ENCODE measurements around the gene SORBS1.

Gene SORBS1

DNA sequence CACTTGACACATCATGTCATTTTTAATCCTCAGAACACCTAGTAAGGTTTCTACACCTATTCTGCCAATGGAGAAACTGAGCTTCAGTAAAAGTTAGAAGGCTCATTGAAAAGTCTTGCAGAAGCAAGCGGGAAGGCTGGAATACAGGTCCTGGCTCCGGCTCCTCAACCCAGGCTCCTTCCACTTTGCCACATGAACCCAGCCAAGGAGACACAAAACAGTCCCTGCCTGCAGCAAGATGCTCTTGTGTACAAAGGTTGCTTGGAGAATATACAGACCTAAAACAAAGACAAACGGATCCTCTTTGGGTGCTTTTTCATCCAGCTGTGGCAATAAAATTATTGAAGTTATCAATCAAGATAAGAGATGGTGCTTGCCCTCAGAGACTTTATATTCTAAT is 106.8 kb downstream of the SORBS1 start:
- no peak for ATAC-seq
- TF ChIP-seq ZNF8 (CRISPR knock-in tag; IDR thresholded peaks at IDR 0.05) (no peak), SNAI2 (CRISPR knock-in tag; IDR thresholded peaks at IDR 0.05) (no peak), ZFP3 (CRISPR knock-in tag; IDR thresholded peaks at IDR 0.05) (no peak), GLIS3 (CRISPR knock-in tag; IDR thresholded peaks at IDR 0.05) (no peak), CSRNP3 (CRISPR knock-in tag; IDR thresholded peaks at IDR 0.05) (no peak), ZNF565 (CRISPR knock-in tag; conservative IDR thresholded peaks at IDR 0.05; ENCODE audit: low read depth) (no peak), BACH2 (CRISPR knock-in tag; IDR thresholded peaks at IDR 0.05; ENCODE audit: borderline replicate concordance) (no peak), ARNTL (CRISPR knock-in tag; IDR thresholded peaks at IDR 0.05; ENCODE audit: borderline replicate concordance, low read depth) (no peak), ZFP30 (CRISPR knock-in tag; IDR thresholded peaks at IDR 0.05) (no peak), RARB (CRISPR knock-in tag; IDR thresholded peaks at IDR 0.05) (no peak), CSDC2 (CRISPR knock-in tag; IDR thresholded peaks at IDR 0.05) (no peak), OSR1 (CRISPR knock-in tag; IDR thresholded peaks at IDR 0.05) (no peak), ISL1 (CRISPR knock-in tag; IDR thresholded peaks at IDR 0.05) (no peak), ESRRG (CRISPR knock-in tag; IDR thresholded peaks at IDR 0.05) (no peak)
- TF ChIP-seq, protein P1, sequence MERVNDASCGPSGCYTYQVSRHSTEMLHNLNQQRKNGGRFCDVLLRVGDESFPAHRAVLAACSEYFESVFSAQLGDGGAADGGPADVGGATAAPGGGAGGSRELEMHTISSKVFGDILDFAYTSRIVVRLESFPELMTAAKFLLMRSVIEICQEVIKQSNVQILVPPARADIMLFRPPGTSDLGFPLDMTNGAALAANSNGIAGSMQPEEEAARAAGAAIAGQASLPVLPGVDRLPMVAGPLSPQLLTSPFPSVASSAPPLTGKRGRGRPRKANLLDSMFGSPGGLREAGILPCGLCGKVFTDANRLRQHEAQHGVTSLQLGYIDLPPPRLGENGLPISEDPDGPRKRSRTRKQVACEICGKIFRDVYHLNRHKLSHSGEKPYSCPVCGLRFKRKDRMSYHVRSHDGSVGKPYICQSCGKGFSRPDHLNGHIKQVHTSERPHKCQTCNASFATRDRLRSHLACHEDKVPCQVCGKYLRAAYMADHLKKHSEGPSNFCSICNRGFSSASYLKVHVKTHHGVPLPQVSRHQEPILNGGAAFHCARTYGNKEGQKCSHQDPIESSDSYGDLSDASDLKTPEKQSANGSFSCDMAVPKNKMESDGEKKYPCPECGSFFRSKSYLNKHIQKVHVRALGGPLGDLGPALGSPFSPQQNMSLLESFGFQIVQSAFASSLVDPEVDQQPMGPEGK (CRISPR knock-in tag; IDR thresholded peaks at IDR 0.05; ENCODE audit: borderline replicate concordance), result no peak
- TF ChIP-seq, protein P2, sequence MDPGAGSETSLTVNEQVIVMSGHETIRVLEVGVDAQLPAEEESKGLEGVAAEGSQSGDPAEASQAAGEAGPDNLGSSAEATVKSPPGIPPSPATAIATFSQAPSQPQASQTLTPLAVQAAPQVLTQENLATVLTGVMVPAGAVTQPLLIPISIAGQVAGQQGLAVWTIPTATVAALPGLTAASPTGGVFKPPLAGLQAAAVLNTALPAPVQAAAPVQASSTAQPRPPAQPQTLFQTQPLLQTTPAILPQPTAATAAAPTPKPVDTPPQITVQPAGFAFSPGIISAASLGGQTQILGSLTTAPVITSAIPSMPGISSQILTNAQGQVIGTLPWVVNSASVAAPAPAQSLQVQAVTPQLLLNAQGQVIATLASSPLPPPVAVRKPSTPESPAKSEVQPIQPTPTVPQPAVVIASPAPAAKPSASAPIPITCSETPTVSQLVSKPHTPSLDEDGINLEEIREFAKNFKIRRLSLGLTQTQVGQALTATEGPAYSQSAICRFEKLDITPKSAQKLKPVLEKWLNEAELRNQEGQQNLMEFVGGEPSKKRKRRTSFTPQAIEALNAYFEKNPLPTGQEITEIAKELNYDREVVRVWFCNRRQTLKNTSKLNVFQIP (CRISPR knock-in tag; IDR thresholded peaks at IDR 0.05; ENCODE audit: borderline replicate concordance, low read depth), result no peak
- TF ChIP-seq, protein P3, sequence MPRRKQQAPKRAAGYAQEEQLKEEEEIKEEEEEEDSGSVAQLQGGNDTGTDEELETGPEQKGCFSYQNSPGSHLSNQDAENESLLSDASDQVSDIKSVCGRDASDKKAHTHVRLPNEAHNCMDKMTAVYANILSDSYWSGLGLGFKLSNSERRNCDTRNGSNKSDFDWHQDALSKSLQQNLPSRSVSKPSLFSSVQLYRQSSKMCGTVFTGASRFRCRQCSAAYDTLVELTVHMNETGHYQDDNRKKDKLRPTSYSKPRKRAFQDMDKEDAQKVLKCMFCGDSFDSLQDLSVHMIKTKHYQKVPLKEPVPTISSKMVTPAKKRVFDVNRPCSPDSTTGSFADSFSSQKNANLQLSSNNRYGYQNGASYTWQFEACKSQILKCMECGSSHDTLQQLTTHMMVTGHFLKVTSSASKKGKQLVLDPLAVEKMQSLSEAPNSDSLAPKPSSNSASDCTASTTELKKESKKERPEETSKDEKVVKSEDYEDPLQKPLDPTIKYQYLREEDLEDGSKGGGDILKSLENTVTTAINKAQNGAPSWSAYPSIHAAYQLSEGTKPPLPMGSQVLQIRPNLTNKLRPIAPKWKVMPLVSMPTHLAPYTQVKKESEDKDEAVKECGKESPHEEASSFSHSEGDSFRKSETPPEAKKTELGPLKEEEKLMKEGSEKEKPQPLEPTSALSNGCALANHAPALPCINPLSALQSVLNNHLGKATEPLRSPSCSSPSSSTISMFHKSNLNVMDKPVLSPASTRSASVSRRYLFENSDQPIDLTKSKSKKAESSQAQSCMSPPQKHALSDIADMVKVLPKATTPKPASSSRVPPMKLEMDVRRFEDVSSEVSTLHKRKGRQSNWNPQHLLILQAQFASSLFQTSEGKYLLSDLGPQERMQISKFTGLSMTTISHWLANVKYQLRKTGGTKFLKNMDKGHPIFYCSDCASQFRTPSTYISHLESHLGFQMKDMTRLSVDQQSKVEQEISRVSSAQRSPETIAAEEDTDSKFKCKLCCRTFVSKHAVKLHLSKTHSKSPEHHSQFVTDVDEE (CRISPR knock-in tag; IDR thresholded peaks at IDR 0.05), result no peak

DNA sequence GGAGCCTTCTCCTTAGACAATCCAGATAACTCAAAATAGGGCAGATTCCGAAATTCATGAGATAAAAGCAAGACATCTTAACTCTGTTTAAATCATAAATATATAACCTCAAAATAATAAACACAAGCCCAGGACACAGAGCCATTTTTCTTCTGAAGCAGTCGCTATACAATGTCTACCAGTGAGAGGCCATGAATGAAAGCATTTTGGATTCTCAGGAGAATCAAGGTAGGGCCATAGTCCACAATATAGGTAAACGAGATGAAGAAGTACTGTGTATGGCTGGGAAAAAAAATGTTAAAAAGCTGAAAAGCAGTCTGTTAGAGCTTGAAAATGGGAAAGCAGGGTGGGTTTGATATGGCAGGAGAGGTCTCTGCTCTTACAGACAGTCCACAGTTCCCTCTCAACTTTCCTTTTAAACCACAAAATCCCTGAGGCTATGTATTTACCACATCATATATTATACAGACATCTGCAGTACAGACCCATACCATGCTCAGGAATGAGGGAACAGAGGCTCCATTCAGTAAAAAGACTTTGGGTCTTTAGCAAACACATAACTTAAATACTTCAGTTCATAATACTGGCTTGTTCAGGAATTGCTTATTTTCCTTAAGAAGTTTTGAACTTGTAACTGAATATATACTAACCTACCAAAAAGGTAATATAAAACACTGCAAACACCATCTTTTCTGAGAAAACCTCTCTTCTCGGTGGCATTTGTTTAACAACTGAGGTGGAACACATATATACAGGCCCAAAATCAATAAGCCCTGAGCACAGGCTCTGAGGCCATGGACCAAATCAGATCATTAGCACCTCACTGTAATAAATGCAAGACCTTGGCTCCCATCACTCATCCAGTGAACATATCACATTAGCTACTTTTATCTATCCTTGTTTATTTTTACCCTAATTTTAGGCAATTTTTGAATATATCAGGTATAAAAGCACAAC is 109.3 kb downstream of the SORBS1 start:
- TF ChIP-seq ESRRG (CRISPR knock-in tag; IDR thresholded peaks at IDR 0.05), result no peak
- TF ChIP-seq, protein P2 (CRISPR knock-in tag; IDR thresholded peaks at IDR 0.05; ENCODE audit: borderline replicate concordance, low read depth), result no peak
- TF ChIP-seq ARNTL (CRISPR knock-in tag; IDR thresholded peaks at IDR 0.05; ENCODE audit: borderline replicate concordance, low read depth), result no peak
- no peak for TF ChIP-seq ZNF565 (CRISPR knock-in tag; conservative IDR thresholded peaks at IDR 0.05; ENCODE audit: low read depth)
- no peak for TF ChIP-seq CSRNP3 (CRISPR knock-in tag; IDR thresholded peaks at IDR 0.05)
- no peak for ATAC-seq

All from SK-N-SH treated with all-trans-retinoic acid at 6 μM for 48 hours (cell line).